ENCODE results near the gene PTHLH. TPM values are rescaled to one million over a fixed set of nuclear protein-coding genes. Genes with fewer than 3 reads are reported as not detected.

The PTHLH gene
- polyA plus RNA-seq, 3 donors: not detected

DNA sequence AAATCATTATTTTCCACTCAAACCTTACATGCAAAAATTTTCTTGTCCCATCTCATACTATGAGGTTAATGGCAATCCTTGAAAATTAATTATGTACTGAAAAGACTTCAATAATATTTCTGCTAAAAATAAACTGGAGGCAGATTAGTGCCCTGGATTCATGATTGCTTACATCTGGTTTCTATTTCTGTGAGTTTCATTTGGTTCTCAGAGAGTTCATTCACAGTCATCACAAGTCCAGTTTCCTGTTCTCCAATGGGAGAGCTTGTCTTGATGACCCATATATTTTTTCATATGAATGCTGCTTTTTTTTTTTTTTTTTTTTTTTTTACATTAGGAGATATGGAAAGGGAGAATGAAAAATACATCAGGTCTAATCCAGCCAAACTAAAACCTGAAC lies 6.6 kb upstream of the PTHLH start:
- intact Hi-C loops (cut with micrococcal nuclease): no loop called here
- no peak overlapping the region for H2AFZ ChIP-seq (ENCODE audit: insufficient read depth, low read depth, low read length, poor library complexity, severe bottlenecking)
- no peaks in the 10 kb centered on the region for H3K79me2 ChIP-seq (ENCODE audit: insufficient read depth, low read length)
- Mint-ChIP-seq H3K27me3 (ENCODE audit: low read depth in 3 of 3) (peaks cover 42 to 55% (median 44%) of the 10 kb centered on the region in 3 donors), H3K4me1 (no peaks in the 10 kb centered on the region), H3K9me3 (peaks cover 0 to 10% (median 3%) of the 10 kb centered on the region in 7 donors), H3K27ac (no peak overlapping the region), H3K36me3 (no peaks in the 10 kb centered on the region), H3K4me3 (peak overlapping the region in 1 of 2 donors; percentile 8)
- H3K27ac ChIP-seq (ENCODE audit: low read depth in 1 of 2, low read length in 2 of 2): no peak overlapping the region
- no peaks in the 10 kb centered on the region for H3K36me3 ChIP-seq (replicated peaks in 1 of 2; ENCODE audit: control insufficient read depth in 1 of 2, insufficient read depth in 2 of 2, low read length in 2 of 2)
- TF ChIP-seq, protein P1, sequence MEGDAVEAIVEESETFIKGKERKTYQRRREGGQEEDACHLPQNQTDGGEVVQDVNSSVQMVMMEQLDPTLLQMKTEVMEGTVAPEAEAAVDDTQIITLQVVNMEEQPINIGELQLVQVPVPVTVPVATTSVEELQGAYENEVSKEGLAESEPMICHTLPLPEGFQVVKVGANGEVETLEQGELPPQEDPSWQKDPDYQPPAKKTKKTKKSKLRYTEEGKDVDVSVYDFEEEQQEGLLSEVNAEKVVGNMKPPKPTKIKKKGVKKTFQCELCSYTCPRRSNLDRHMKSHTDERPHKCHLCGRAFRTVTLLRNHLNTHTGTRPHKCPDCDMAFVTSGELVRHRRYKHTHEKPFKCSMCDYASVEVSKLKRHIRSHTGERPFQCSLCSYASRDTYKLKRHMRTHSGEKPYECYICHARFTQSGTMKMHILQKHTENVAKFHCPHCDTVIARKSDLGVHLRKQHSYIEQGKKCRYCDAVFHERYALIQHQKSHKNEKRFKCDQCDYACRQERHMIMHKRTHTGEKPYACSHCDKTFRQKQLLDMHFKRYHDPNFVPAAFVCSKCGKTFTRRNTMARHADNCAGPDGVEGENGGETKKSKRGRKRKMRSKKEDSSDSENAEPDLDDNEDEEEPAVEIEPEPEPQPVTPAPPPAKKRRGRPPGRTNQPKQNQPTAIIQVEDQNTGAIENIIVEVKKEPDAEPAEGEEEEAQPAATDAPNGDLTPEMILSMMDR (IDR thresholded peaks at IDR 0.05): no peak
- H3K4me3 ChIP-seq (replicated peaks in 1 of 3; ENCODE audit: low read depth in 2 of 3, low read length in 3 of 3): no peak overlapping the region
- no peaks in the 10 kb centered on the region for H3K4me1 ChIP-seq (ENCODE audit: control insufficient read depth in 1 of 2, insufficient read depth in 2 of 2, low read length in 2 of 2)
- DNase-seq: no peak
- H3K9me3 ChIP-seq (replicated peaks in 1 of 2; ENCODE audit: control insufficient read depth in 1 of 2, insufficient read depth in 1 of 2, low read length in 2 of 2): peaks cover 0 to 19% of the 10 kb centered on the region in 2 donors
- no peak overlapping the region for H3K4me2 ChIP-seq (replicated peaks; ENCODE audit: extremely low read depth, low read length, poor library complexity, severe bottlenecking)
- H3K27me3 ChIP-seq (ENCODE audit: control insufficient read depth in 2 of 2, insufficient read depth in 2 of 2, low read length in 2 of 2): peaks cover 47 to 65% of the 10 kb centered on the region in 2 donors
- no peaks in the 10 kb centered on the region for H4K20me1 ChIP-seq (ENCODE audit: insufficient read depth, low read length)
- H3K9ac ChIP-seq (ENCODE audit: insufficient read depth, low read length, poor library complexity, severe bottlenecking): no peak overlapping the region

- H3K4me2 ChIP-seq (replicated peaks; ENCODE audit: extremely low read depth, low read length, poor library complexity, severe bottlenecking): no peak overlapping the region
- H3K9me3 ChIP-seq (replicated peaks in 1 of 2; ENCODE audit: control insufficient read depth in 1 of 2, insufficient read depth in 1 of 2, low read length in 2 of 2): peaks cover 0 to 42% of the 10 kb centered on the region in 2 donors
- TF ChIP-seq, protein P1 (IDR thresholded peaks at IDR 0.05): no peak
- Mint-ChIP-seq H3K36me3 (peaks cover 0 to 4% of the 10 kb centered on the region in 2 donors), H3K4me1 (peaks cover 6% of the 10 kb centered on the region), H3K27me3 (ENCODE audit: low read depth in 3 of 3) (peaks cover 75 to 92% (median 79%) of the 10 kb centered on the region in 3 donors), H3K4me3 (peak overlapping the region in 1 of 2 donors; percentile 73), H3K27ac (peak overlapping the region in 1 of 7 donors; percentile 31), H3K9me3 (peaks cover 0 to 19% (median 12%) of the 10 kb centered on the region in 7 donors)
- H2AFZ ChIP-seq (ENCODE audit: insufficient read depth, low read depth, low read length, poor library complexity, severe bottlenecking): no peak overlapping the region
- intact Hi-C loops (cut with micrococcal nuclease): no loop called here
- no peak overlapping the region for H3K9ac ChIP-seq (ENCODE audit: insufficient read depth, low read length, poor library complexity, severe bottlenecking)
- no peaks in the 10 kb centered on the region for H3K79me2 ChIP-seq (ENCODE audit: insufficient read depth, low read length)
- no peaks in the 10 kb centered on the region for H3K36me3 ChIP-seq (replicated peaks in 1 of 2; ENCODE audit: control insufficient read depth in 1 of 2, insufficient read depth in 2 of 2, low read length in 2 of 2)
- H3K27ac ChIP-seq (ENCODE audit: low read depth in 1 of 2, low read length in 2 of 2): no peak overlapping the region
- no peak overlapping the region for H3K4me3 ChIP-seq (replicated peaks in 1 of 3; ENCODE audit: low read depth in 2 of 3, low read length in 3 of 3)
- no peaks in the 10 kb centered on the region for H4K20me1 ChIP-seq (ENCODE audit: insufficient read depth, low read length)
- no peak for DNase-seq
- peaks cover 83 to 98% of the 10 kb centered on the region in 2 donors for H3K27me3 ChIP-seq (ENCODE audit: control insufficient read depth in 2 of 2, insufficient read depth in 2 of 2, low read length in 2 of 2)
- no peaks in the 10 kb centered on the region for H3K4me1 ChIP-seq (ENCODE audit: control insufficient read depth in 1 of 2, insufficient read depth in 2 of 2, low read length in 2 of 2)
- WGBS (ENCODE audit: insufficient coverage): 2% methylated on average over 52 of the region's 61 CpGs
Measured at GRCh38 chr12:27975222-27976136, 2.9 kb upstream of the PTHLH start.
